AG09309 (cell line): ENCODE results near the gene NDUFS2.

Experiments used
- DNase-seq: peaks from one replicate; pipeline ENCODE4 v3.0.0-alpha.2; 2010; ENCODE audit warnings: low read depth
- H3K4me3 ChIP-seq: 2 replicates; pipeline ENCODE4 v1.5.1; 2011; ENCODE audit warnings: mild to moderate bottlenecking, low read depth, low read length, moderate library complexity; ENCODE audit not compliant: control insufficient read depth
- CTCF ChIP-seq: IDR thresholded peaks from 2 replicates; pipeline ENCODE4 v1.5.1; 2011; ENCODE audit warnings: mild to moderate bottlenecking, low read depth, low read length, inconsistent platforms; ENCODE audit not compliant: insufficient read depth, control insufficient read depth; ENCODE audit errors: missing control alignments

Gene NDUFS2

GRCh38 chr1:161261261-161262235 is 59.4 kb downstream of the NDUFS2 start:
- DNase-seq, result no peak
- TF ChIP-seq CTCF, result no peak
- H3K4me3 ChIP-seq, result no peak overlapping the region
